ENCODE measurements around the gene WDR4. TPM values are rescaled to one million over a fixed set of nuclear protein-coding genes. Genes with fewer than 3 reads are reported as not detected.

Gene WDR4
- total RNA-seq, 1 experiment from 2014 or later = 35.3 TPM

DNA sequence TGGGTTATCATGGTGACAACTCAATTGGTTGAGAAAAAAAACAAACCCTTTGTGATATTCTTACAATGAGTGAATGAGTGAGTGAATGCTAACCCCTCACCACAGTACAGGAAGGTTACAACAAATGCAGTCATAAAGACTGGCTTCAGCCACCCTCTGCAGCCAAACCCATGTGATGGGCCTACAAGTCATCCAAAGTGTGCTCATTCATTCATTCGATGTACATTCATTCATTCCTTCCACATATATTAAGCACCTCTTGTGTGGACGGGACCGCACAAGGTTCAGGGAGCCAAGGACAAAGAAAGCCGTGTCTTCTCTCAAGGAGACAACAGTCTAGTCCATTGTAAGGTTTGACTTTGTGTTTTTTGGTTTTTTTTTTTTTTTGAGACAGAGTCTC is 49.4 kb downstream of the WDR4 start:
- no peak overlapping the region for H3K9ac ChIP-seq (ENCODE audit: low read length)
- intact Hi-C loops (cut with micrococcal nuclease) = no loop called here
- no TSS peak for BruUV-seq (replicated peaks)

GRCh38 chr21:42829417-42829816 is 49.9 kb downstream of the WDR4 start:
- no peaks in the 10 kb centered on the region for H3K9me2 ChIP-seq (replicated peaks; ENCODE audit: low read length)
- H3K4me2 ChIP-seq (ENCODE audit: low read length) = no peak overlapping the region
- peaks cover 12% of the 10 kb centered on the region; the same call in 1 of the 2 replicates for H3K27me3 ChIP-seq (ENCODE audit: low read length)
- H3K36me3 ChIP-seq (ENCODE audit: low read depth, low read length) = no peaks in the 10 kb centered on the region
- intact Hi-C loops (cut with micrococcal nuclease) = no loop called here
- no peak overlapping the region for H3K27ac ChIP-seq (ENCODE audit: low read length)
- no peak overlapping the region for H3K9ac ChIP-seq (ENCODE audit: low read length)
- no peak for ATAC-seq
- H3K4me1 ChIP-seq (ENCODE audit: insufficient read depth, low read length) = no peaks in the 10 kb centered on the region
- no peaks in the 10 kb centered on the region for H3K9me3 ChIP-seq (ENCODE audit: low read length)
- BruUV-seq (replicated peaks) = no TSS peak
- H3K79me2 ChIP-seq (ENCODE audit: low read length) = no peaks in the 10 kb centered on the region
- no peak for DNase-seq
- H3F3A ChIP-seq (ENCODE audit: low read length, unreplicated experiment) = no peaks in the 10 kb centered on the region
- ChIA-PET POLR2A (ENCODE audit: unreplicated experiment) (no interaction called here), CTCF (no interaction called here)
- no peaks in the 10 kb centered on the region for H4K20me1 ChIP-seq (ENCODE audit: low read length)
- H3K4me3 ChIP-seq (ENCODE audit: low read length) = no peak overlapping the region
- H2AFZ ChIP-seq (ENCODE audit: low read length) = no peak overlapping the region
- TF ChIP-seq EZH2 (IDR thresholded peaks at IDR 0.05; ENCODE audit: low read length, unreplicated experiment) (no peak), EZH2phosphoT487 (IDR thresholded peaks at IDR 0.05; ENCODE audit: borderline replicate concordance, low read length) (no peak), CTCF (conservative IDR thresholded peaks at IDR 0.05; ENCODE audit: low read depth, low read length) (no peak)

More for the DNA sequence above, 49.4 kb downstream of the WDR4 start:
- ATAC-seq (no peak), DNase-seq (no peak)
- H2AFZ ChIP-seq (ENCODE audit: low read length) = no peak overlapping the region
- H3K27ac ChIP-seq (ENCODE audit: low read length) = no peak overlapping the region
- no peak for TF ChIP-seq EZH2phosphoT487 (IDR thresholded peaks at IDR 0.05; ENCODE audit: borderline replicate concordance, low read length)
- no peak for TF ChIP-seq CTCF (conservative IDR thresholded peaks at IDR 0.05; ENCODE audit: low read depth, low read length)
- no peak for TF ChIP-seq EZH2 (IDR thresholded peaks at IDR 0.05; ENCODE audit: low read length, unreplicated experiment)
- H3K4me2 ChIP-seq (ENCODE audit: low read length) = no peak overlapping the region
- no peaks in the 10 kb centered on the region for H3K79me2 ChIP-seq (ENCODE audit: low read length)
- H3K4me1 ChIP-seq (ENCODE audit: insufficient read depth, low read length) = no peaks in the 10 kb centered on the region
- no peaks in the 10 kb centered on the region for H3K9me3 ChIP-seq (ENCODE audit: low read length)
- POLR2A ChIA-PET (ENCODE audit: unreplicated experiment) = no interaction called here
- no peak overlapping the region for H3K4me3 ChIP-seq (ENCODE audit: low read length)
- no peaks in the 10 kb centered on the region for H4K20me1 ChIP-seq (ENCODE audit: low read length)
- H3K36me3 ChIP-seq (ENCODE audit: low read depth, low read length) = no peaks in the 10 kb centered on the region
- H3K27me3 ChIP-seq (ENCODE audit: low read length) = peaks cover 12% of the 10 kb centered on the region; the same call in 1 of the 2 replicates
- no peaks in the 10 kb centered on the region for H3K9me2 ChIP-seq (replicated peaks; ENCODE audit: low read length)
- CTCF ChIA-PET = no interaction called here
- no peaks in the 10 kb centered on the region for H3F3A ChIP-seq (ENCODE audit: low read length, unreplicated experiment)

- no peaks in the 10 kb centered on the region for H4K20me1 ChIP-seq (ENCODE audit: low read length)
- ChIA-PET POLR2A (ENCODE audit: unreplicated experiment) (no interaction called here), CTCF (no interaction called here)
- H3K9ac ChIP-seq (ENCODE audit: low read length) = no peak overlapping the region
- no peaks in the 10 kb centered on the region for H3F3A ChIP-seq (ENCODE audit: low read length, unreplicated experiment)
- H3K36me3 ChIP-seq (ENCODE audit: low read depth, low read length) = no peaks in the 10 kb centered on the region
- H3K9me2 ChIP-seq (replicated peaks; ENCODE audit: low read length) = no peaks in the 10 kb centered on the region
- no peaks in the 10 kb centered on the region for H3K9me3 ChIP-seq (ENCODE audit: low read length)
- no peak for TF ChIP-seq CTCF (conservative IDR thresholded peaks at IDR 0.05; ENCODE audit: low read depth, low read length)
- no peak for TF ChIP-seq EZH2phosphoT487 (IDR thresholded peaks at IDR 0.05; ENCODE audit: borderline replicate concordance, low read length)
- no peak for TF ChIP-seq EZH2 (IDR thresholded peaks at IDR 0.05; ENCODE audit: low read length, unreplicated experiment)
- ATAC-seq (no peak), DNase-seq (no peak)
- H3K4me2 ChIP-seq (ENCODE audit: low read length) = no peak overlapping the region
- intact Hi-C loops (cut with micrococcal nuclease) = no loop called here
- no peak overlapping the region for H2AFZ ChIP-seq (ENCODE audit: low read length)
- H3K4me3 ChIP-seq (ENCODE audit: low read length) = no peak overlapping the region
- H3K79me2 ChIP-seq (ENCODE audit: low read length) = no peaks in the 10 kb centered on the region
- no TSS peak for BruUV-seq (replicated peaks)
- no peak overlapping the region for H3K27ac ChIP-seq (ENCODE audit: low read length)
- H3K27me3 ChIP-seq (ENCODE audit: low read length) = peaks cover 12% of the 10 kb centered on the region; the same call in 1 of the 2 replicates
- H3K4me1 ChIP-seq (ENCODE audit: insufficient read depth, low read length) = no peaks in the 10 kb centered on the region
Measured at GRCh38 chr21:42827588-42827987, 51.8 kb downstream of the WDR4 start.

Measured in PC-3 (cell line).